Subcutaneous abdominal adipose tissue (tissue), 5 donors: ENCODE data around the gene MRPS27.

Experiments
- H3K27ac ChIP-seq: one replicate; pipeline ENCODE4 v1.7.0; 2013; ENCODE audit warnings: low read depth, mild to moderate bottlenecking, inconsistent platforms, low read length, moderate library complexity
- H3K27me3 ChIP-seq, 5 donors: one replicate each; pipeline ENCODE4 v1.7.0; 2013; ENCODE audit warnings: low read length in 5 of 5, inconsistent platforms in 1 of 5; ENCODE audit not compliant: control insufficient read depth in 5 of 5, insufficient read depth in 4 of 5
- H3K36me3 ChIP-seq, 5 donors: one replicate each; pipeline ENCODE4 v1.7.0; 2013; ENCODE audit warnings: low read length in 5 of 5; ENCODE audit not compliant: control insufficient read depth in 5 of 5, insufficient read depth in 5 of 5
- H3K4me1 ChIP-seq, 5 donors: one replicate each; pipeline ENCODE4 v1.7.0; 2013; ENCODE audit warnings: low read length in 5 of 5, mild to moderate bottlenecking in 3 of 5, moderate library complexity in 1 of 5; ENCODE audit not compliant: control insufficient read depth in 5 of 5, insufficient read depth in 5 of 5
- H3K4me3 ChIP-seq, 5 donors: one replicate each; pipeline ENCODE4 v1.7.0; 2013; ENCODE audit warnings: low read length in 5 of 5, low read depth in 1 of 5
- H3K9ac ChIP-seq, 5 donors: one replicate each; pipeline ENCODE4 v1.7.0; 2013; ENCODE audit warnings: low read length in 5 of 5, mild to moderate bottlenecking in 4 of 5, moderate library complexity in 3 of 5
- H3K9me3 ChIP-seq, 5 donors: one replicate each; pipeline ENCODE4 v1.7.0; 2013; ENCODE audit warnings: low read length in 5 of 5; ENCODE audit not compliant: control insufficient read depth in 5 of 5
- donor health status: healthy.
- donor health status: healthy.
- donor health status: healthy.
- donor health status: healthy.
- donor health status: healthy.

Gene MRPS27

GRCh38 chr5:72295539-72295938, 24.5 kb downstream of the MRPS27 start:
- Histone ChIP-seq H3K4me3 (no peak overlapping the region), H3K27ac (peak overlapping the region; percentile 43), H3K9me3 (no peaks in the 10 kb centered on the region), H3K36me3 (peaks cover 0 to 6% (median 2%) of the 10 kb centered on the region in 5 donors), H3K9ac (no peak overlapping the region), H3K4me1 (peaks cover 0 to 29% (median 9%) of the 10 kb centered on the region in 5 donors), H3K27me3 (no peaks in the 10 kb centered on the region)

- Histone ChIP-seq H3K4me3 (no peak overlapping the region), H3K27ac (no peak overlapping the region), H3K9ac (no peak overlapping the region), H3K36me3 (peaks cover 2 to 10% (median 7%) of the 10 kb centered on the region in 5 donors), H3K27me3 (no peaks in the 10 kb centered on the region), H3K4me1 (peaks cover 0 to 26% (median 9%) of the 10 kb centered on the region in 5 donors), H3K9me3 (no peaks in the 10 kb centered on the region)
Observed at GRCh38 chr5:72294473-72294872, 25.6 kb downstream of the MRPS27 start.

DNA sequence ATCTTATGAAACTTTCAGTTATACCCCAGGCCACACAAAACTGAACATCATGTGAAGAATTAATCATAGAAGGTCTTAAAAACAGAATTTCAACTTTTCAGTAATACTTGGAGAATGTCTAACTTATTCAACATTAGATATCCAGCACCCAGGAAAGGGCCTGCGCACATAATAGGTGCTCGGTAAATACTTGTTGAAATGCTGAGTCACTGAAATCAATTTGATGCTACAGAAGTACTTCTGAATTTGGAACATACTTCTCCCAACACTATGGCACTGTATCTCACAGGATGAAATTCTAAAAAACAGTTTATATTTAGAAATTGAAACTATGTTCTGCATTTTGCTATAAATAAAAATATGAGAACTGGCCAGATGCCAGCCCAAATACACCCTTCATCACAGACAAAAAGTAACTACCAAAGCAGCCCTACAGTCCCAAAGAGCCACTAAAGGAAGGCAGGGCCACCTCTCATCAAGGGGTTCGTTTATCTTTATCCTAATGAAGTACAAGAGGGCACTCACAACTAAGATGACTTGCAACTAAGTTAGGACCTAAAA, 26.5 kb downstream of the MRPS27 start:
- H3K27ac ChIP-seq, result no peak overlapping the region
- H3K27me3 ChIP-seq, result no peaks in the 10 kb centered on the region
- peaks cover 2 to 13% (median 7%) of the 10 kb centered on the region in 5 donors for H3K36me3 ChIP-seq
- H3K4me1 ChIP-seq, result peaks cover 0 to 26% (median 9%) of the 10 kb centered on the region in 5 donors
- no peak overlapping the region for H3K4me3 ChIP-seq
- no peaks in the 10 kb centered on the region for H3K9me3 ChIP-seq
- H3K9ac ChIP-seq, result no peak overlapping the region

DNA sequence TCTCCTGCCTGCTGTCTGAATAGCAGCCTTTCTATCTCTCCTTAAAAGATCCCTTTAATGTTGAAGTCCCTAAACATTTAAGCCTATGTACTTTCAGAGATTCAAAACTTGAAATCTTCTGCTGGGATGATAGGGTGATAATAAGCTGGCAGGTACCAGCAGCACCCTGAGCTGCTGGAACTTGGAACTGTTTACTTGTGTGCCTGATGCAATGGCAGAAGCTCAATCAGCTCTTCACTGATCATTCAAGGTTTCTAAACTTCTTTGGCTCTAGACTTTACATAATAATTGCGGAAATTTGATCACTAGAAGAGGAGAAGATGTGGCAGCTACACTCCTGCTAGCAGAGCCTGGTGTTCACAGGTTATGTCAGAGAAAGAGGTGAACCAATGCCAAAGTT, 27.6 kb downstream of the MRPS27 start:
- Histone ChIP-seq H3K27ac (no peak overlapping the region), H3K36me3 (peaks cover 2 to 13% (median 11%) of the 10 kb centered on the region in 5 donors), H3K9ac (no peak overlapping the region), H3K4me1 (peaks cover 0 to 26% (median 9%) of the 10 kb centered on the region in 5 donors), H3K27me3 (no peaks in the 10 kb centered on the region), H3K9me3 (no peaks in the 10 kb centered on the region), H3K4me3 (no peak overlapping the region)

DNA sequence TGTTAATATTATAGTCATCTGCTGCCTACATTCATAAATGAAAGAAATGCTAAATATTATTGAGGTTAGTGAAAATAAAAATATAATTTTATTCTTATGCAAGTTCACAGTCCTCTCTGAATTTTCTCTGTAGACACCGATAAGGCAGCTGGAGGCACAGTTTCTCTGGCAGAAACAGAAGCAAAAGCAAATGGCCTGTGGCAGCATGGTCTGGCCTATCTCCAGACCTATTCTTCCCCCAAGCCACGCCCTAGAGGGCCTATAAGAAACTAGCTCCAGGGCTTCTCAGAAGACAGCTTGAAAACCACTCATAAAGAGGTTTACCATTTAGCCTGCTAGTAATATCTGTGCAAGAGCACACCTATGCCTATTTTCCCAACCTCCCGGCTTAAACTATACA, 28.4 kb downstream of the MRPS27 start:
- H3K9ac ChIP-seq, result no peak overlapping the region
- no peaks in the 10 kb centered on the region for H3K9me3 ChIP-seq
- H3K36me3 ChIP-seq, result peaks cover 2 to 13% (median 11%) of the 10 kb centered on the region in 5 donors
- H3K27me3 ChIP-seq, result no peaks in the 10 kb centered on the region
- H3K4me1 ChIP-seq, result peaks cover 0 to 22% (median 9%) of the 10 kb centered on the region in 5 donors
- no peak overlapping the region for H3K4me3 ChIP-seq
- H3K27ac ChIP-seq, result no peak overlapping the region

- no peaks in the 10 kb centered on the region for H3K27me3 ChIP-seq
- peaks cover 0 to 12% (median 4%) of the 10 kb centered on the region in 5 donors for H3K4me1 ChIP-seq
- no peak overlapping the region for H3K4me3 ChIP-seq
- peaks cover 2 to 13% (median 11%) of the 10 kb centered on the region in 5 donors for H3K36me3 ChIP-seq
- no peak overlapping the region for H3K9ac ChIP-seq
- H3K9me3 ChIP-seq, result no peaks in the 10 kb centered on the region
- H3K27ac ChIP-seq, result no peak overlapping the region
Observed at GRCh38 chr5:72290356-72291133, 29.5 kb downstream of the MRPS27 start.

DNA sequence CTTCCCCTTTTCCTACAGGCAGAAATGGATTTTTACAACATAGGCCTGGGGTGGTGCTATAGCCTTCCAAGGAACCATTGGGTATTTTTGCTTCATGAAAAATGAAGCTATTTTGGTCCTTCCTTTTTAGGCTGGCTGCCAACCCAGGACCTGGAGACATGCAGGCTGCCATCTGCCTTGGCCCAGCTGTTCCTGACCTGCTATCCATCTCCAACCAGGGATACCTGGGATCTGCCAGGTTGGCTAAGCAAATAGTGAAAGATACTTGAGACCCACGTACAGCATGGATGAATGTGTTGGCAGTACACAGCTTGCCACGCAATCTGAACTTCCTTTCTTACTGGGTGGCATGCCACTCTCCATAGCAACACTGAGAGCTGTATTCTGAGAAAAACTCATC, 31.1 kb downstream of the MRPS27 start:
- no peak overlapping the region for H3K4me3 ChIP-seq
- H3K27ac ChIP-seq, result no peak overlapping the region
- peaks cover 2 to 13% (median 11%) of the 10 kb centered on the region in 5 donors for H3K36me3 ChIP-seq
- H3K9ac ChIP-seq, result no peak overlapping the region
- H3K27me3 ChIP-seq, result no peaks in the 10 kb centered on the region
- H3K9me3 ChIP-seq, result no peaks in the 10 kb centered on the region
- peaks cover 0 to 17% (median 4%) of the 10 kb centered on the region in 5 donors for H3K4me1 ChIP-seq

DNA sequence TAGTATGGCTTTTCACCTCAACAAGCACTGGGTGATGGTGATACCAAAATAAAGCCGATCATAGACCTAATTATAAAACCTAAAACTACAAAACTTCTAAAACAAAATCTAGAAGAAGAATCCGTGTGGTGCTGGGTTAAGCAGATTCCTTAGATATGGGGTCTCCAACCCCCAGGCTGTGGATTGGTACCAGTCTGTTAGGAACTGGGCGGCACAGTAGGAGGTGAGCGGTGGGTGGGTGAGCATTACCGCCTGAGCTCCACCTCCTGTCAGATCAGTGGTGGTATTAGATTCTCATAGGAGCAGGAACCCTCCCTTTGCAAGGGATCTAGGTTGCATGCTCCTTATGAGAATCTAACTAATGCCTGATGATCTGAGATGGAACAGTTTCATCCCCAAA, 33.2 kb downstream of the MRPS27 start:
- Histone ChIP-seq H3K27me3 (no peaks in the 10 kb centered on the region), H3K36me3 (peaks cover 2 to 11% (median 8%) of the 10 kb centered on the region in 5 donors), H3K27ac (no peak overlapping the region), H3K4me3 (no peak overlapping the region), H3K9ac (no peak overlapping the region), H3K9me3 (no peaks in the 10 kb centered on the region), H3K4me1 (peaks cover 2 to 30% (median 16%) of the 10 kb centered on the region in 5 donors)

DNA sequence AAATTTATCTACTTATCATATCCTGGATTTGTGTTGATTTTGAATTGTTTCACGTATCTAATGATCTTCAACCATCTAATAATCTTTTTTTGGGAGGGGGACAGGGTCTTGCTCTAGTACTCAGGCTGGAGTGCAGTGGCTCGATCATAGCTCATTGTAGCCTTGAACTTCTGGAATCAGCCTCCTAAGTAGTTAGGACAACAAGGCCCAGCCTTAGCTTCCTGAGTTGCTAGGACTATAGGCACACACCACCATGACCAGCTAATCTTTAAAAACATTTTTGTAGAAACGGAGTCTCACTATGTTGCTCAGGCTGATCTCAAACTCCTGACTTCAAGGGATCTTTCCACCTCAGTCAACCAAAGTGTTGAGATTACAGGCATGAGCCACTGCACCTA, 34.6 kb downstream of the MRPS27 start:
- Histone ChIP-seq H3K4me1 (peaks cover 2 to 43% (median 25%) of the 10 kb centered on the region in 5 donors), H3K27me3 (no peaks in the 10 kb centered on the region), H3K27ac (no peak overlapping the region), H3K36me3 (peaks cover 2 to 8% (median 6%) of the 10 kb centered on the region in 5 donors), H3K9ac (no peak overlapping the region), H3K4me3 (no peak overlapping the region), H3K9me3 (no peaks in the 10 kb centered on the region)
